HG02840 (cell line): ENCODE measurements around the gene TFPT.
"Not testable (repeated sequence)": the region's sequence is repeated elsewhere in the genome, so short reads cannot be mapped to it uniquely, and the experiment has no call there.

Source experiments
- ATAC-seq: cut with Tn5 transposase; IDR thresholded peaks from one replicate; pipeline ENCODE4 v1.9.1; 2021; ENCODE audit warnings: mild to moderate bottlenecking, moderate library complexity, moderate number of reproducible peaks; ENCODE audit not compliant: unreplicated experiment, low FRiP score

The TFPT gene

DNA sequence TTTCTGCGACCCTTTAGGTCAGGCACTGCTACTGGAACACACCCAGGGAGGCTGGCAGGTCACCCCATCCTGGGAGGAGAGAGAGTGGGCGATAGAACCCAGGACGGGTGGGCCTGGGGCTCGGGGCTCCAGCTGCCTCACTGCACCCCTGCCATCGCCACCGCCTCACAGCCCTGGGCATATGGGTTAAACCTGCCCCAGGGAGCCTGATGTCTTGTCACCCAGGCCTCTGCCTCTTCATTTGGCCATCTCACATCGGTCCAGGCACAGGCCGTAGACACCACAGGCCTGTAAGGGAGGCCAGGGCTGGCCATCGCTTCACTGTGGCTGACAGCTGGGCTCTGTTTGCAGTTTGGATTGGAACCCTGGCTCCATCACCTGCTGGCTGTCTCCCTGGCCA, 10.3 kb upstream of the TFPT start:
- no peak for ATAC-seq

GRCh38 chr19:54124393-54124792, 8.9 kb upstream of the TFPT start:
- no peak for ATAC-seq

DNA sequence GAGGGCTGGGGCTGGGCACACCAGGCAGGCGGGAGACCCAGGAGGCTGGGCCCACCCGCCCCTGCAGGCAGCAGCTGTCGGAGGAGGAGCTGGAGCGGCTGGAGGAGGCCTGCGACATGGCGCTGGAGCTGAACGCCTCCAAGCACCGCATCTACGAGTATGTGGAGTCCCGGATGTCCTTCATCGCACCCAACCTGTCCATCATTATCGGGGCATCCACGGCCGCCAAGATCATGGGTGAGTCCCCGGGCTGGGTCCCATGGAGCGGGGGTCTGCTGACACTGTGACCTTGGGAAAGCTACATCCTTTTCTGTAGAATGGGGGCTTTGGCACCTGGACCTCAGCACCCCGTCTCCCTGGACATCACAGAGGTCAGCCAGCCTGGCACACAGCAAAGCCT, 8.2 kb upstream of the TFPT start:
- ATAC-seq: no peak

DNA sequence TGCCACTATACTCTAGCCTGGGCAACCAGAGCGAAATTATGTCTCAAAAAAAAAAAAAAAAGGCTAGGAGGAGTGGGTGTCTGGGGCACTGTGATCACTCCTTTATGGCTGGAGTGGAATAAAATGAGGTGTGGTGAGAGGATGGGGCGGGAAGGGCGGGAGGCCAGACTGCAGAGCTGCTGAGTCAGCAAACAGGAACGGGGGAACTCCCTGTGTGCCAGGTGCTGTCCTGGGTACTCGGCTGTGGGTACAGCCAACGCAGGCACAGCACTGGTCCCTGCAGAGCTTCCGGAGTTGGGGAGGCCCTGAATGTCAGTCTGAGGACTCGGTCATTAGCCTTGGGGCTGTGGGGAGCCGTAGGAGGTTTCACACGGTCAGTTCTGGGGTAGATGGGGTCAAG, 5.8 kb upstream of the TFPT start:
- ATAC-seq: no peak

DNA sequence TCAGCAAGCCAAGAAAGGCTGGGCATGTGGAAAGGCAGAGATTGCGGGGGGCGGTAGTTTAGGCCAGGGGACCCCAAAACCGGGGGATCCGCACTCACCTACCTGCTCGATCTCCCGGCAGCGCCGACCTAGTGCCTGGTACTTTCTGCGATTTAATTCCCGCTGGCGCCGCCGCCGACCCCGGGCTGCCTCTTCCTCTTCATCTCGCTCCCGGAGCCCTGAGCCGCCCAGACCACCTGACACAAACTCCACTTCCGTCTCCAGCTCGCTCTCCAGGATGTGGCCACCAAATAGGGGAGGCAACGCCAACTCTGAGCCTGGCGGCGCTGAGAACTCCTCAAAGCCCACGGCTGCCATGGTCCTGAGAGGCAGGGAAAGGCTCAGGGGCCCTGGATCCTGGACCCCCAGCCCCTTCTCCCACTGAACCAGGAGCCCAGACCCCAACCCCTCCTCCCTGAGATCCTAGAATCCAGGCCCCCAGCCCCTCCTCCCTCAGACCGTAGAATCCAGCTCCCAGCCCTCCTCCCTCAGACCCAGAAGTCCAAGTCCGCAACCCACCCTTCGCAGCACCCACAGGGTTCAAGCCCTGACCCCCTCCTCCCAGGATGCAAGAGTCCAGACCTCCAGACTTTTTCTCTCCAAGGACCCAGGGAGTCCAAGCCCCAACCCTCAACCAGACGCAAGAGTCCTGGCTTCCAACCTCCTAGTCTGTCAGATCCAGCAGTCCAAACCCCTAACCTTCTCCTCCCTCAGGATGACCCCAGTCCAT, 933 bp downstream of the TFPT start:
- no peak for ATAC-seq

DNA sequence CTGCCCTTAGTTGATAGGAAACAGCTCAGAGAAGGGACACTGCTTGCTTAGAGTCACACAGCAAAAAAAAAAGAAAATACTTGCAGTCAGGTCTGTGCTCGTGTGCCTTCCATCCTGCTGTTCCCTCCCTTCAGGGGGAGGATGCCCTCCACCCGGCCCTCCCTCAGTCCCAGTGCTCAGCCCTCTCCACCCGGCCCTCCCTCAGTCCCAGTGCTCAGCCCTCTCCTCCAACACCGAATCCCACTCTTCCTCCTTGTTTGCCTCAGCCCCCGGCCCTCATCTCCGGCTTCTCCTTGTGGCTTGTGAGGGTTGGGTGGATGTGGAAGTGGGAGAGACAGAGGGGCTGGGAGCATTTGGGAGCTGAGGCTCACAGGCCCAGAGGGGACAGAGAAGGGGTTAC, 5.8 kb downstream of the TFPT start:
- ATAC-seq: no peak

GRCh38 chr19:54108496-54108895, 7.0 kb downstream of the TFPT start:
- no peak for ATAC-seq

GRCh38 chr19:54107876-54108490, 7.5 kb downstream of the TFPT start:
- ATAC-seq: no peak

GRCh38 chr19:54106716-54107115, 8.7 kb downstream of the TFPT start:
- no peak for ATAC-seq

- no peak for ATAC-seq
These were observed 9.7 kb downstream of the TFPT start for GRCh38 chr19:54105796-54106195.

DNA sequence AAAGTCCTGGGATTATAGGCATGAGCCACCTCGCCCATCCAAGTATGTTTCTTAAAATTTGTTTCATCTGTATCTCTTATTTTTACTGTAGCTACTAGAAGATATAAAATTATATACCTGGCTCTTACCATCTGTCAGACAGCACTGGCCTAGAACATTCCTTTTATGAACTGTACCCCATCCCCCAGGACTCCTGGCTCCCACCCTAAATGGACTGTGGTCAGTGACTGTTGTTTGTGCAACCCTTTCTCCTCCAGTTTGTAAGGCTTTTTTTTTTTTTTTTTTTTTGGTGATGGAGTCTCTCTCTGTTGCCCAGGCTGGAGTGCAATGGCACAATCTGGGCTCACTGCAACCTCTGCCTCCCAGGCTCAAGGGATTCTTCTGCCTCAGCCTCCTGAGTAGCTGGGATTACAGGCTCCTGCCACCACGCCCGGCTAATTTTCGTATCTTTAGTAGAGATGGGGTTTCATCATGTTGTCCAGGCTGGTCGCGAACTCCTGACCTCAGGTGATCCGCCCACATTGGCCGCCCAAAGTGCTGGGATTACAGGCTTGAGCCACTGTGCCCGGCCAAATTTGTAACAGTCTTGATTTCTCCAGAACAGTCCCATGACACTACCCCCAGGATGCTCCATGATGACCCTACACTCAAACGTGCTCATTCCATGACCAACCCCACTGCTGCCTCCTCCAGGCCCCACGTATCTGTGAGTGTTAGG, 10.3 kb downstream of the TFPT start:
- no peak for ATAC-seq

- ATAC-seq: peak; percentile 91
These were observed 12.9 kb downstream of the TFPT start, which contains the start of gene NDUFA3 for GRCh38 chr19:54102421-54103169. TSS of gene NDUFA3 (plus strand) at chr19:54102855. CDS start at chr19:54102879, 24 bp downstream.

GRCh38 chr19:54100561-54100960, 14.9 kb downstream of the TFPT start, which contains the start of gene OSCAR:
TSS of gene OSCAR (minus strand) at chr19:54100803. CDS start at chr19:54100792, 11 bp downstream.
- ATAC-seq: no peak

GRCh38 chr19:54099903-54100255, 15.6 kb downstream of the TFPT start:
- not testable (repeated sequence) for ATAC-seq

DNA sequence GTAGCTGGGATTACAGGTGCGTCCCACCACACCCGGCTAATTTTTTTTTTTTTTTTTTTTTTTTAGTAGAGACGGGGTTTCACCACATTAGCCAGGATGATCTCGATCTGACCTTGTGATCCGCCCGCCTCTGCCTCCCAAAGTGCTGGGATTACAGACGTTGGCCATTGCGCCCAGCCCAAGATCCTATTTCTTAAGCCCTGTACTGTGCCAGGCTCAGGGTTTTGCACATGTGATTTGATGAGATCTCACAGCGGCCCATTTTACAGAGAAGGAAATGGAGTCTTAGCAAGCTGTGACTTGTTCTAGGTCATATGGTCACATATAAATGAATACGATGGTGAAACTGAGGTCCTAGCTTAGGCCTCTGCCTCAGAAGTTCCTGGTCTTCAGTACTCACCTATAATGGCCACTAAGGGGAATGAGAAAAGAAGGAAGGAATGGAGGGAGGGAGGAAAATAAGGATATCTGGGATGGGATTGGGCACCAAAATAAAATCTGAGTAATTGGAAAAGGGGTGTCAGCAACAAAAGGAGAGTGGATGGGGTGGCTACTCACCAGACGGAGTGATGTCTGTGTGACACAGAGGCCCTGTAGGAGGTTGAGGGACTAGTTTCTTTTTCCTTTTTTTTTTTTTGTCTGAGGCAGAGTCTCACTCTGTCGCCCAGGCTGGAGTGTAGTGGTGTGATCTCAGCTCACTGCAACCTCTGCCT, 16.1 kb downstream of the TFPT start:
- no peak for ATAC-seq

DNA sequence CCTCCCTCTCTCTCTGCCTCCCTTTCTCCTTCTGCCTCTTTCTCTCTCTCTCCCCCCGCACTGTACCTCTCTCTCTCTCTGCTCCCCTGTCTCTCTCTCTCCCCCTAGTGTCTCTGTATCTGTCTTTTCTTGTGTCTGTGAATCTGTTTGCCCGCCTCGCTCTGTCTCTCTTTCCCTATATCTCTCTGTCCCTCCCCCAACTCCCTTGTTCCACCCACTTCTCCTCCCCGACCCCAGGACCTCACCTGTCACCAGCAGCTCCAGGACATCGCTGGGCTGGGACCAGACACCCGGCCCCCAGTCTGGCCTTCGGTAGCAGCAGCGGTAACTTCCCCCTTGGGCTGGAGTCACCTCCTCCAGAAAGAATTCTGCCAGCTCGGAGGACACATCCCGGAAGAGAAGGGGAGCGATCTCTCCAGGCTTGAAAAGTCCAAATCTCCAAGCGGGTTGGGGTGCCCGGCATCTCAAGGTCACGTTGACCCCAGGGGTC, 18.8 kb downstream of the TFPT start:
- ATAC-seq: no peak

GRCh38 chr19:54095859-54096616, 19.4 kb downstream of the TFPT start:
- not testable (repeated sequence) for ATAC-seq

DNA sequence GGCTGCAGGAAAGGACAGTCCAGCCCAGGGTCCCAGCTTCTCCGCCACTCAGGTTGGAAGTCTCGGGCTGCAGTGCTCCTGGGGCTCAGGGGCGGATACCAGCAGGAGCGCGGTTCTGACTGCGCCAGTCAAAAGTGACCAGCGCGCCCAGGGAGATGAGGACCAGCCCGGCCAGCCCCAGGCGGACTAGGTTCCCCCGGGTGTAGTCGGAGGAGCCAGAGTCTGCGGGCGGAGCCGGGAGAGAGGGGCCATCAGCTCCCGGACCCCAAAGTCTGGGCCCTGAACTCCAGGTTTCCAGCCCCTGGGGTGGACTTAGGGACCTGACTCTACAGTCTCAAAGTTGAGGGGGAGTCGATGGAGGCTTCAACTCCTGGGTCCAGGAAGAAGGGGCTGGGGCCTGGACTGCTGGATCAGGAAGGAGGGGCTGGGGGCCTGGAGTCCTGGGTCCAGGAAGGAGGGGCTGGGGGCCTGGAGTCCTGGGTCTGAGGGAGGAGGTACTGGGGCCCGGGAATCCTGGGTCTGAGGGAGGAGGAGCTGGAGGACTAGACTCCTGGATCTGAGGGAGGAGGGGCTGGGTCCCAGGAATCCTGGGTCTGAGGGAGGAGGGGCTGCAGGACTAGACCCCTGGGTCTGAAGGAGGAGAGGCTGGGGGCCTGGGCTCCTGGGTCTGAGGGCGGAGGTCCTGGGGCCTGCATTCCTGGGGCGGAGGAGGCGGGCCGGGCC, 20.2 kb downstream of the TFPT start:
- no peak for ATAC-seq
